ENCODE results near the gene FAM131B.

FAM131B gene

GRCh38 chr7:143397710-143398530 lies 35.4 kb upstream of the FAM131B start:
- TF ChIP-seq, protein P1, sequence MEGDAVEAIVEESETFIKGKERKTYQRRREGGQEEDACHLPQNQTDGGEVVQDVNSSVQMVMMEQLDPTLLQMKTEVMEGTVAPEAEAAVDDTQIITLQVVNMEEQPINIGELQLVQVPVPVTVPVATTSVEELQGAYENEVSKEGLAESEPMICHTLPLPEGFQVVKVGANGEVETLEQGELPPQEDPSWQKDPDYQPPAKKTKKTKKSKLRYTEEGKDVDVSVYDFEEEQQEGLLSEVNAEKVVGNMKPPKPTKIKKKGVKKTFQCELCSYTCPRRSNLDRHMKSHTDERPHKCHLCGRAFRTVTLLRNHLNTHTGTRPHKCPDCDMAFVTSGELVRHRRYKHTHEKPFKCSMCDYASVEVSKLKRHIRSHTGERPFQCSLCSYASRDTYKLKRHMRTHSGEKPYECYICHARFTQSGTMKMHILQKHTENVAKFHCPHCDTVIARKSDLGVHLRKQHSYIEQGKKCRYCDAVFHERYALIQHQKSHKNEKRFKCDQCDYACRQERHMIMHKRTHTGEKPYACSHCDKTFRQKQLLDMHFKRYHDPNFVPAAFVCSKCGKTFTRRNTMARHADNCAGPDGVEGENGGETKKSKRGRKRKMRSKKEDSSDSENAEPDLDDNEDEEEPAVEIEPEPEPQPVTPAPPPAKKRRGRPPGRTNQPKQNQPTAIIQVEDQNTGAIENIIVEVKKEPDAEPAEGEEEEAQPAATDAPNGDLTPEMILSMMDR (IDR thresholded peaks at IDR 0.05; ENCODE audit: low read depth, low read length), result no peak
- DNase-seq (ENCODE audit: extremely low read depth, low read depth), result no peak

DNA sequence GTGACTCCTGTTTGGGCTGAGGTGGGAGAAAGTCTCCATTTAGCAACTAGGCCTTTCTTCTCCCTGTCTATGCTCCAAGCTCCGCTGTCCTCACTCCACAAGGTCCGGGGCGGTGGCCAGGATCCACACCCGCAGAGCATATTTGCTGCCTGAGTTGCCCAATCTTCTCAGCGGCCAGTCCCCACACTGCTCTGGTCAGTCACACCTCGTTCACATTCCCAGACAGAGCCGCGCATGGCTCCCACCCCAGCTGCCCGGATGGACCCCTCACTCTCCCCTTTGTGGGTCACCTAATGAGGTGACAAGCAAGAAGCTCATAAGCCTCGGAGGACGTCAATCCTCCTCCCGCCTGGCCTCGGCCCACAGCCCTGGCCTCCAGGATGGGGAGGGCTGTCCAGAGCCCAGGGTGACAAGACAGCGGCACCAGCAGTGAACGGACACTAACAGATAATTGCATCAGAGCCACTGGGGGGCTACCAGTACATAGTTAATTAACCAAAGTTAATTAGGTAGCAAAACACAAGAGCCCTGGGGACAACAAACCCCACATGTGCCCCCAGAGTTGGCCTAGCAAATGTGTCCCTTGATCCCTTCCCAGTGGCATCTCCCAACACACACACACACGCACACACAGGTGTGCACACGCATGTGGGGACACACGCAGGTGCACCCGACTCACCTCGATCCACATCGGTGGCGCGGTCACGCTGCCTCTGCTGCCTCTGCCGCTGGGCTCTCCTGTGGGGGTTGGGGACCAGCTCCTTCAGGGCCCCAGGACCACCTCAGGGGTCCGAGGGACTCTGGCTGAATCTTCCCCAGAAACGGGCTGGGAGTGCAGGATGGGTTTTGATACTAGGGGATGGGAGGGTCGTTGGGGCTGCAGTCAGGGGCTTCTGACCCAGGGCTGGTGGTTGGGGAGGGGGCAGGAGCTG lies 34.4 kb upstream of the FAM131B start:
- TF ChIP-seq, protein P1 (IDR thresholded peaks at IDR 0.05; ENCODE audit: low read depth, low read length), result no peak
- DNase-seq (ENCODE audit: extremely low read depth, low read depth), result no peak

- no peak for DNase-seq (ENCODE audit: extremely low read depth, low read depth)
- TF ChIP-seq, protein P1 (IDR thresholded peaks at IDR 0.05; ENCODE audit: low read depth, low read length), result no peak
Observed at GRCh38 chr7:143396182-143396581, 33.7 kb upstream of the FAM131B start.

GRCh38 chr7:143395187-143396149 lies 33.0 kb upstream of the FAM131B start:
- no peak for DNase-seq (ENCODE audit: extremely low read depth, low read depth)

GRCh38 chr7:143394777-143395176 lies 32.3 kb upstream of the FAM131B start:
- TF ChIP-seq, protein P1 (IDR thresholded peaks at IDR 0.05; ENCODE audit: low read depth, low read length), result no peak
- DNase-seq (ENCODE audit: extremely low read depth, low read depth), result no peak

More at GRCh38 chr7:143395187-143396149, 33.0 kb upstream of the FAM131B start:
- TF ChIP-seq, protein P1 (IDR thresholded peaks at IDR 0.05; ENCODE audit: low read depth, low read length), result peak; percentile 3

GRCh38 chr7:143394068-143394467 lies 31.6 kb upstream of the FAM131B start:
- TF ChIP-seq, protein P1 (IDR thresholded peaks at IDR 0.05; ENCODE audit: low read depth, low read length), result no peak
- no peak for DNase-seq (ENCODE audit: extremely low read depth, low read depth)

Measured in AG09319 (cell line).